WTC11 (cell line): ENCODE results near the gene IRF2BP2.

Source experiments
- ERG ChIP-seq: fragments of 250-450 bp; sonication (Bioruptor Pico); IDR thresholded peaks from 2 replicates; pipeline ENCODE4 v1.8.0; 2021; ENCODE audit warnings: mild to moderate bottlenecking
- MAX ChIP-seq: sonication (generic); formaldehyde crosslinking; IDR thresholded peaks from 2 replicates; pipeline ENCODE4 v1.8.0; 2022; ENCODE audit warnings: mild to moderate bottlenecking, missing genetic modification reagents
- NFE2L1 ChIP-seq: sonication (generic); formaldehyde crosslinking; IDR thresholded peaks from 2 replicates; pipeline ENCODE4 v1.8.1; 2023; ENCODE audit warnings: missing genetic modification reagents
- TF ChIP-seq, protein P1 (sequence below): fragments of 200-600 bp; IDR thresholded peaks from 2 replicates; pipeline ENCODE4 v1.8.0; 2022; ENCODE audit warnings: antibody characterized with exemption
- TF ChIP-seq, protein P2 (sequence below): sonication (generic); formaldehyde crosslinking; conservative IDR thresholded peaks from 2 replicates; pipeline ENCODE4 v1.8.1; 2022; ENCODE audit warnings: mild to moderate bottlenecking, missing genetic modification reagents

- TF ChIP-seq, protein P1, sequence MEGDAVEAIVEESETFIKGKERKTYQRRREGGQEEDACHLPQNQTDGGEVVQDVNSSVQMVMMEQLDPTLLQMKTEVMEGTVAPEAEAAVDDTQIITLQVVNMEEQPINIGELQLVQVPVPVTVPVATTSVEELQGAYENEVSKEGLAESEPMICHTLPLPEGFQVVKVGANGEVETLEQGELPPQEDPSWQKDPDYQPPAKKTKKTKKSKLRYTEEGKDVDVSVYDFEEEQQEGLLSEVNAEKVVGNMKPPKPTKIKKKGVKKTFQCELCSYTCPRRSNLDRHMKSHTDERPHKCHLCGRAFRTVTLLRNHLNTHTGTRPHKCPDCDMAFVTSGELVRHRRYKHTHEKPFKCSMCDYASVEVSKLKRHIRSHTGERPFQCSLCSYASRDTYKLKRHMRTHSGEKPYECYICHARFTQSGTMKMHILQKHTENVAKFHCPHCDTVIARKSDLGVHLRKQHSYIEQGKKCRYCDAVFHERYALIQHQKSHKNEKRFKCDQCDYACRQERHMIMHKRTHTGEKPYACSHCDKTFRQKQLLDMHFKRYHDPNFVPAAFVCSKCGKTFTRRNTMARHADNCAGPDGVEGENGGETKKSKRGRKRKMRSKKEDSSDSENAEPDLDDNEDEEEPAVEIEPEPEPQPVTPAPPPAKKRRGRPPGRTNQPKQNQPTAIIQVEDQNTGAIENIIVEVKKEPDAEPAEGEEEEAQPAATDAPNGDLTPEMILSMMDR, result no peak
- TF ChIP-seq NFE2L1 (CRISPR knock-in tag) (no peak), ERG (CRISPR knock-in tag) (no peak), MAX (CRISPR knock-in tag) (no peak)
- TF ChIP-seq, protein P2, sequence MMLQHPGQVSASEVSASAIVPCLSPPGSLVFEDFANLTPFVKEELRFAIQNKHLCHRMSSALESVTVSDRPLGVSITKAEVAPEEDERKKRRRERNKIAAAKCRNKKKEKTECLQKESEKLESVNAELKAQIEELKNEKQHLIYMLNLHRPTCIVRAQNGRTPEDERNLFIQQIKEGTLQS (CRISPR knock-in tag), result no peak
Observed at GRCh38 chr1:234603221-234604204, 6.5 kb downstream of the IRF2BP2 start.
